Measurements from ENCODE around the gene ZNF841.
"Not testable (repeated sequence)": the region's sequence is repeated elsewhere in the genome, so short reads cannot be mapped to it uniquely, and the experiment has no call there.

The ZNF841 gene

DNA sequence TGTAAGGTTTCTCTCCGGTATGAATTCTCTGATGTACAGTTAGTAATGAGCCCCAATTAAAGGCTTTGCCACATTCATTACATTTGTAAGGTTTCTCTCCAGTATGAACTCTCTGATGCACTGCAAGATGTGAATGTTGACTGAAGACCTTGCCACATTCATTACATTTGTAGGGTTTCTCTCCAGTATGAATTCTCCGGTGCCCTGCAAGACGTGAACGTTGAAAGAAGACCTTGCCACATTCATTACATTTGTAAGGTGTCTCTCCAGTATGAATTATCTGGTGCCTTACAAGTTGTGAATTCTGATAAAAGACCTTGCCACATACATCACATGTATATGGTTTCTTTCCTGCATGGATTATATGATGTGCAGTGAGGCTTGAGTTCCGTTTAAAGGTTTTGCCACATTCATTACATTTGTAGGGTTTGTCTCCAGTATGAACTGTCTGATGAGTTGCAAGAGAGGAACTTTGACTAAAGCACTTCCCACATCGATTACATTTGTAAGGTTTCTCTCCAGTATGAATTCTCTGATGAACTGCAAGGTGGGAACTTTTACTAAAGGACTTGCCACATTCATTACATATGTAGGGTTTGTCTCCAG is 29.2 kb downstream of the ZNF841 start:
- no peak for DNase-seq (ENCODE audit: low read depth in 2 of 2)

GRCh38 chr19:52065399-52065798 is 30.2 kb downstream of the ZNF841 start:
- DNase-seq (ENCODE audit: low read depth in 2 of 2): no peak

DNA sequence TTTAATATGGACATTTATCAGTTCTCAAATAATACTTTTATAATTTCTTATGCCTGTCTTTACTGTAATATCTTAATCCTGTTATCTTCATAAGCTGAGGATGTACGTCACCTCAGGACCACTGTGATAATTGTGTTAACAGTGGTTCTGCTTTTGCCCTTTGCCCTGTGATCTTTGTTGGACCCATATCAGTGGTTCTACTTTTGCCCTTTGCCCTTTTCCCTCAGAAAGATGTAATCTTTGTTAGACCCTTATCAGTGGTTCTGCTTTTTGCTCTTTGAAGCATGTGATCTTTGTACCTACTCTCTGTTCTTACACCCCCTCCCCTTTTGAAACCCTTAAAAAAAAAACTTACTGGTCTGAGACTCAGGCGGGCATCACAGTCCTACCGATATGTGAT is 39.1 kb downstream of the ZNF841 start:
- not testable (repeated sequence) for DNase-seq (ENCODE audit: low read depth in 2 of 2)

DNA sequence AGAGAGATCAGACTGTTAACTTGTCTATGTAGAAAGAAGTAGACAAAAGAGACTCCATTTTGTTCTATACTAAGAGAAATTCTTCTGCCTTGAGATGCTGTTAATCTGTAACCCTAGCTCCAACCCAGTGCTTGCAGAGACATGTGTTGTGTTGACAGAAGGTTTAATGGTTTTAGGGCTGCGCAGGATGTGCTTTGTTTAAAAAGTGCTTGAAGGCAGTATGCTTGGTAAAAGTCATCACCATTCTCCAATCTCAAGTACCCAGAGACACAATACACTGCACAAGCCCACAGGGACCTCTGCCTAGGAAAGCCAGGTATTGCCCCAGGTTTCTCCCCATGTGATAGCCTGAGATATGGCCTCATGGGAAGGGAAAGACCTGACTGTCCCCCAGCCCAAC is 43.8 kb downstream of the ZNF841 start:
- DNase-seq (ENCODE audit: low read depth in 2 of 2): not testable (repeated sequence)

GRCh38 chr19:52048555-52049501 is 46.7 kb downstream of the ZNF841 start, which contains the start of gene ZNF432:
ZNF432 (minus strand) TSS chr19:52048838; CDS start chr19:52046868, 1,970 bp downstream.
- peak; percentile 64 to 66 for DNase-seq (ENCODE audit: low read depth in 2 of 2)

- DNase-seq (ENCODE audit: low read depth in 2 of 2): no peak
Measured at GRCh38 chr19:52039169-52039568, 56.4 kb downstream of the ZNF841 start.

- DNase-seq (ENCODE audit: low read depth in 2 of 2): no peak
Measured at GRCh38 chr19:52034051-52034728, 61.4 kb downstream of the ZNF841 start.

- no peak for DNase-seq (ENCODE audit: low read depth in 2 of 2)
Measured at GRCh38 chr19:52028780-52029123, 66.8 kb downstream of the ZNF841 start.

- DNase-seq (ENCODE audit: low read depth in 2 of 2): peak; percentile 70 to 74
Measured at GRCh38 chr19:52028027-52028779, 67.4 kb downstream of the ZNF841 start, which contains the start of gene ZNF614. ZNF614 (minus strand) TSS chr19:52028379; CDS start chr19:52025745, 2,634 bp downstream.

GRCh38 chr19:52026255-52026990 is 69.1 kb downstream of the ZNF841 start:
- DNase-seq (ENCODE audit: low read depth in 2 of 2): not testable (repeated sequence)

- DNase-seq (ENCODE audit: low read depth in 2 of 2): not testable (repeated sequence)
Measured at GRCh38 chr19:52024478-52024877, 71.1 kb downstream of the ZNF841 start.

DNA sequence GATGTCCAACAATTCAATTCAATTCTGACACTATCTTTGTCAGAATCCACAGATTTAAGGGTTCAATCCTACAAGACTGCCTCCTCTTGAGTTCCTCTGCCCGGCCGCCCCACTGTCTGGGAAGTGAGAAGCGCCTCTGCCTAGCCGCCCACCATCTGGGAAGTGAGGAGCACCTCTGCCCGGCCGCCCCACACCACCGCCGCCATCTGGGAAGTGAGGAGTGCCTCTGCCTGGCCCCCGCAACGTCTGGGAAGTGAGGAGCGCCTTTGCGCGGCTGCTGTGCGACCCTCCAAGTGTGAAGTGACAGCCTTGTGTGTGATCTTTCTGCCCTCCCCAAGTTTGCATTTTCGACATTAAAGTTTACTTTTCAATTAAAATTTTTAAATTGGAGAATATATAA is 73.4 kb downstream of the ZNF841 start:
- DNase-seq (ENCODE audit: low read depth in 2 of 2): no peak

- no peak for DNase-seq (ENCODE audit: low read depth in 2 of 2)
Measured at GRCh38 chr19:52020506-52020905, 75.1 kb downstream of the ZNF841 start.
